ENCODE measurements around the gene MVB12B.
"Not testable (repeated sequence)": the region's sequence is repeated elsewhere in the genome, so short reads cannot be mapped to it uniquely, and the experiment has no call there.

The MVB12B gene

DNA sequence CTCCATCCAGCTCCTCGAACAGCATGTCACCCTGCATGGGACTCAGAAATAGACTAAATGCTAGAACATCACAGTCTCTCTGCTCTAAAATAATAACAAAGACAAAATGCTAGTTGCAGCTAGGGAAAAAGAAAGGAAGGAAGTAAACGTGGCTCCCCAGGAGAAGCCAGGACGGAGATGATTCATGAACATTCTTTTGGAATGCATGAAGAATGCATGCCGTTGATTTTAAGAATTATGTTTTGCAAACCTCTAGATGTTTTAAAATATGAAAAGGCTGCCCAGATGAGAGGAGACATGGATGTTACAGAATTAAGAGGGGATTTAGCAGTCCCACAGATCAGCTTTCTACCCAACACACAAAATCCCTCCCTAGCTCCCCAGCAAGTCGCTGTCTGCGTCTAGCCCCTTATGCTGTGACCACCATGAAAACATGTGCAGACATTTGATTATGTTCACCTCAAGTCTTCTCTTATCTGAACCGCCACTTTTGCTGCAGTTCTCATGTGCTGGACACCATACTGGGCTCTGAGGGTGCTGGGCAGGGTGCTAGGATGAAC is 147.7 kb downstream of the MVB12B start:
- no peak for TF ChIP-seq ZNF274 (IDR thresholded peaks at IDR 0.05; ENCODE audit: low read depth, low read length)
- H3K4me3 ChIP-seq (ENCODE audit: low read length) = no peak overlapping the region

DNA sequence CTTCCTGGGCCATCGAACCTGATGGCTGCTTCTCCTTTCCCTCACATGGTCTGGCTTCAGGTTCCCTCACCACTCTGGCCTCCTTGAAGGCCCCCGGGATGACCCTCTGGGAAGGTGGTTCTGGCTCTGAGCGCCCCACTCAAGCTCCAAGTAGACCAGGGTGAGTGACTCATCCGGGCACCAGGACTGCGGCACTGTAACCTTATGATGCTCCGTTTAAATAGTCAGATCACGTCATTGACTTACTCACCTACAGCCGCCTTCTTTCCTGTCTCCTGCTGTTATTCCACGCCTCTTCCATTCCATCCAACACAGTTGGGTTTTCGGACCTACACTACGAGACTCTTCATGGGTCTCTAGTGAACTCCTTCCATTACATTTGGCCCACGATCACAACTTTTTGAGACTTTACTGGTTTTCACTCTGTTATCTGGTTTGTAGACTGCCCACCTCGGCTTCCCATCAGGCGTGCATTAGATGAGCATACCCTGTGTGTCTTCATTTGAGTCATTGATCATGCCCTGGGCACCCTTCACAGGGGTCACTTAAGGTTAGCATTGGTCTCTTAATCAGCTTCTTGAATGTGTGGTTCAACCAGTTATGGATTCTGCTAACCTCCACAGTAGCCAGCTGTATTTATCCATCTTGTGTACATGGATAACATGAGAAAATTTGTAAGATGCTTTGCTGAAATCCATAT is 148.3 kb downstream of the MVB12B start:
- H3K4me3 ChIP-seq (ENCODE audit: low read length) = no peak overlapping the region
- TF ChIP-seq ZNF274 (IDR thresholded peaks at IDR 0.05; ENCODE audit: low read depth, low read length) = no peak

DNA sequence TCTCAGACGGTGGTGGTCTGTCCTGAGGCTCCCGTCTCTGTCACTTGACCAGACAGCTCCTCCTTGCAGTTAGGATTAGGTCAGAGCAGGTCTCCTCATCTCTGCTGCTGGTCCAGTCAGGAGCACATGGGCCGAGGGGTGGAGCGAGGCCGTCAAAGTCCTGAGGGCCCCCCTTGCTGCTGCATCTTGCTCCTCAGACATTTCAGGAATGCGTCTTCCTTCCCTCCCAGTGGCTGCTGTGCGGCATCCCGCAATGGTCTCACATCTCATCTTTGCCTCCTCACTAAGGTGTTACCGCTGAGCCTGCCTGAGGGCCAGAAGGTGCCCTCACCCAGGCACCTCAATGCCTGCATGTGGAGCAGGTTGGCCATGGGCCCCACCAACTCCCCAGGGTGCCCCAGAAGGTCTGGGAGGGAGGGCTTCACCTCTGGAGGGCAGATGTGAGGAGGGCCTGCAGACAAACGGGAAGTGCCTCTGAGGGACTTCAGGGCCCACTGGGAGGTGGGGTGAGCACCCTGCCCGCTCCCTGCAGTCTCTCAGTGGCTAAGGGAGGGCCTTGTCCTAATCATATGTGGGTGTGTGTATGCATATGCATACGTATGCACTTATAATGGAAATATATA is 149.4 kb downstream of the MVB12B start:
- no peak overlapping the region for H3K4me3 ChIP-seq (ENCODE audit: low read length)
- no peak for TF ChIP-seq ZNF274 (IDR thresholded peaks at IDR 0.05; ENCODE audit: low read depth, low read length)

DNA sequence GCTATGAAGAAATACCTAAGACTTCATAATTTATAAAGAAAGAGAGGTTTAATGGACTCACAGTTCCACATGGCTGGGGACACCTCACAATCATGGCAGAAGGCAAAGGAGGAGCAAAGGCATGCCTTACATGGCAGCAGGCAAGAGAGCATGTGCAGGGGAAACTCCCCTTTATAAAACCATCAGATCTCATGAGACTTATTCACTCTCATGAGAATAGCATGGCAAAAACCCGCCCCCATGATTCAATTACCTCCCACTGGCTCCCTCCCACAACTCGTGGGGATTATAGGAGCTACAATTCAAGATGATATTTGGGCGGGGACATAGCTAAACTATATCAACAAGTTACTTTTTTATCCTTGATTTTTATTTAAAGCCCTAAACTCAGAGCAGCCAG is 150.8 kb downstream of the MVB12B start:
- not testable (repeated sequence) for H3K4me3 ChIP-seq (ENCODE audit: low read length)

DNA sequence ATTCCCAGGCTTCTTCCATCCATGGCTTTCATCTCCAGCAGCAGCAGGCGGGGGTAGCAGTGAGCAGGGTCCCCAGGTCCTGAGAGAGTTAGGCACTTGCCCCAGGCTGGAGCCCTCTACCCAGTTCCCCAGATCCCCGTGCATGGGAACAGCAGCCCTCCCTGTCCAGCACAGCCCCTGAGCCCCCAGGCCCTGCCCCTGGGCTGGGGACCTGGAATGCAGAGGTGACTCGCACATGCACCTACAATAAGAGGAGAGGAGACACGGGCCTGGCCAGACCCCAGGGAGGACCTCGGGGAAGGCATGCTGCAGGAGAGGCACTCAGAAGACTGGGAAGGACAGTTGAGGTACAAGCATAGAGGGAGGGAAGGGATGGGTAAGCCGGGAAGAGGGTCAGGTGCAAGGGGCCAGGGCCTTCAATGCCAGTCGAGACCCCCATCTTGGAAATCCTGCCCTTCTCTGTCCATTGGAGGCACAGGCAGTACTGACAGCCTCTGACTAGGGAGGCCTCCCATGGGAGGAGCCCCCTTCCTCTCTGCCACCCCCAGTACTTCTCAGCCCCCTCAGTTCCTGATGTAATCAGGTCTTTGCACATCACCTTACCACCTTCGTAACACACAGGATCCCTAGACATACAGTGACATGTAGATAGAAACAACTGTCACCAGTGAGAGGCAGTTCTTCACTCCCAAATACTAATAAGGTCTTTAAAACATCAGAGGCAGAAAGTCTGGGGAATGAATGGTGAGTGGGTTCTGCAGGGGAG is 151.8 kb downstream of the MVB12B start:
- no peak overlapping the region for H3K4me3 ChIP-seq (ENCODE audit: low read length)
- TF ChIP-seq ZNF274 (IDR thresholded peaks at IDR 0.05; ENCODE audit: low read depth, low read length) = no peak

DNA sequence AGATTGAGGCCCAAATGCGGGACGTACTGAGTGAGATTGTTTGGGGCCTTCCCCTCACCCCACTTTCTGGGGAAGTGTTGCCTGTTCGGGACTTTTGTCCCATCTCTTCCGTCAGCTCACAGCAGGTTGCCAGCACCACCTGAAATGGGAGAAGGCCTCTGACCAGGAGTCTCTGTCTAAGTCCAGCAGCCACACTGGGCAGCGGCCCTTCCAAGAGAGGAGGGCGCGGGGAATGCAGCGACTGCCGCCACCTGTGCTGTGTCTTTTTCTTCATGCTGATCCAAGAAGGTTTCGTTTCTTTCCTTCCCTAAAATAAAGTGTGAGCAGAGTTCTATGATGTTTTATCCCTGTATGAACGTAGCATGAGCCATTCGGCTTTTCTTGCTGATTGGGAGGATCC is 152.9 kb downstream of the MVB12B start:
- no peak for TF ChIP-seq ZNF274 (IDR thresholded peaks at IDR 0.05; ENCODE audit: low read depth, low read length)
- no peak overlapping the region for H3K4me3 ChIP-seq (ENCODE audit: low read length)

DNA sequence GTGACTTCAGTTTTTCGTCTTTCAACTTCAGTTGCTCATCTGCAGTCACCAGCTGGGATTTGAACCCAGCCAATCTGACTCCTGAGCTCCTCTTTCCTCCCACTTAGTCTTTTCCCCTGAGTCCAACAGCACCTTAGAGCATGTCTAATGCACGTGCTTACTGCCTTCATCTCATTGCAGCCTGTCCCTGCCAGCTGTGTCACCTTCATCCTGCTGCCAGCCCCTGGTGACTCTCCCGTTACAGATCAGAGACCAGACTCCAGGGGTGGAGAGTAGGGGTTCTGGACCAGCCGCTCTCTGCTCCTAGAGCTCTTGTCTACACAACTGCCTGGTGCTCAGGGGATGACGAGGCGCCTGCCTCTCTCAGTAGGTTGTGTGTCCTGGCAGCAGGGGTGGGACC is 154.2 kb downstream of the MVB12B start:
- TF ChIP-seq ZNF274 (IDR thresholded peaks at IDR 0.05; ENCODE audit: low read depth, low read length) = no peak
- no peak overlapping the region for H3K4me3 ChIP-seq (ENCODE audit: low read length)

DNA sequence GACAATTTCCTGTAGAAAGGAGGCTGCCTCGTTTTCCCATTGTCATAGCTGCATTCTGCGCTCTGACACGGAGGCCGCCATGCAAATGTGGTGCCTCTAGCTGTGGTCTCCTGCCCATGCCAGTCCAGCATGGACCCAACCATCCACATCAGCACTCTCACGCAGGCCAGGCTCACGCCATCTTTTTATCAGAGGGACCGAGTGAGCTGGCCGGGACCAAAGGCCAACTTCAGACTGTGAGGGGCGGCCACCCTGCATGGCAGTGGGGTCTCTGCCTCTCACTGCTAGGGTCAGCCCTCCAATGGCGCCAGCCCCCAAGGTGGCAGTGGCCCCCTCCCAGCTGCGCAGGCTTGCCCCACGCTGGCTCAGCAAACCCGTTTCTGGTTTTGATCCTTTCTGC is 155.2 kb downstream of the MVB12B start:
- no peak for TF ChIP-seq ZNF274 (IDR thresholded peaks at IDR 0.05; ENCODE audit: low read depth, low read length)
- no peak overlapping the region for H3K4me3 ChIP-seq (ENCODE audit: low read length)

DNA sequence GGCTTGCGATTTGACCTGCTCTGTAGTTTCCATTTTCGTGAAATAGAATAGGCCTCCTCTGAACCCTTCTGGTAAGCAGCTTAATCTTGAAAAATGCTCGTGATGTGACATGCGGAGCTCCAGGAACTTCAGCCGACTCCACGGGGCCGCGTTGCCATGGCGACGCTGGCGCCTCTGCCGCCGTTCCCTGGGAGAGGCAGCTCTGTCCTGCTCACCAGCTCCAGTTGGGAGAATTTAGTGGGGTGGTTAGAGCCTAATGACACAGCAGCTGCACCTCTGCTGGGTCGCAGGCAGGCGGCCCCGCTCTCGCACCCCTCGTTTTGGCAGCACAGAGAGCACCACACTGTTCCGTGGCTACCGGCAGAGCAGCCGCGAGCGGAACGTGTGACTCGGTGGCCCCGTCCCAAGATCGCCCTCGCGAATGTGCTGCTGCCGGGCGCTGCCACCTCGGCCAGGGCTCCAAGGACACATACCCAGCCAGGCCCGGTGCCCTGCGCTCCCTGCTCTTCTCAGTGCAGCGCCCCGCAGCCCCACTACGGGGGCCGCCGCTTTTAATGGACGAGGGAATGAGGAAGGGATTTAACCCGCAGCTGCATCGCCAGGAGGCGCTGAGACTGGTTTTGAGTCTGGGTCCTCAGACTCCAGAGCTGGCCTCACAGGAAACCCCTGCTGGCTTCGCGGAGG is 155.9 kb downstream of the MVB12B start:
- no peak overlapping the region for H3K4me3 ChIP-seq (ENCODE audit: low read length)
- TF ChIP-seq ZNF274 (IDR thresholded peaks at IDR 0.05; ENCODE audit: low read depth, low read length) = no peak

DNA sequence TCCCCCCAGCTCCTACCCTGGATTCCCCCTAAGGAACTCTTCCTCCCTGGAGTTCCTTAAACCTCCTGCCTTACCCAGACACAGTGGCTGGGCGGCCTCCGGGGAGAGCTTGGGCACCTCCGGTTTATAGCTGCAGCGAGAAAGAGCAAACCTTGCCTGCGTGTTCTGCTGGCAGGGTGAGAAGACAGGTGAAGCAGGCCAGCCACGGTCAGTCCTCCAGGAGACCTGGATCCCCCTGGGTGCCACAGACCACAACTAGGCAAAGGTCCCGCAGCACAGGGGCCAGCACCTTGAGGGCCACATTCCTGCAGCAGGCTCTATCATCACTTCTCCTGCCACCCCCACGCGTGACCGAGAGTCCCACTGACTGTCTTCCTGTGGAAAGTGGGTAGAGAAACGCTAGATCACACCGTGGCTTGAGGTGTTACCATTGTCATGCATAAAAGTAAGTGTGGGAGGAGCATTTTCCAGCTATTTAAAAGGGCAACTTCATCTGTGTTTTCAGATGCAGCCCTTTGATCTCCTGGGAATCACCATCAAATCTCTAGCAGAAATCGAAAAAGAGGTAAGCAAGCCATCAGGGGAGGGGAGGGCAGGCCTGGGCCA is 156.9 kb downstream of the MVB12B start:
- H3K4me3 ChIP-seq (ENCODE audit: low read length) = no peak overlapping the region
- no peak for TF ChIP-seq ZNF274 (IDR thresholded peaks at IDR 0.05; ENCODE audit: low read depth, low read length)

DNA sequence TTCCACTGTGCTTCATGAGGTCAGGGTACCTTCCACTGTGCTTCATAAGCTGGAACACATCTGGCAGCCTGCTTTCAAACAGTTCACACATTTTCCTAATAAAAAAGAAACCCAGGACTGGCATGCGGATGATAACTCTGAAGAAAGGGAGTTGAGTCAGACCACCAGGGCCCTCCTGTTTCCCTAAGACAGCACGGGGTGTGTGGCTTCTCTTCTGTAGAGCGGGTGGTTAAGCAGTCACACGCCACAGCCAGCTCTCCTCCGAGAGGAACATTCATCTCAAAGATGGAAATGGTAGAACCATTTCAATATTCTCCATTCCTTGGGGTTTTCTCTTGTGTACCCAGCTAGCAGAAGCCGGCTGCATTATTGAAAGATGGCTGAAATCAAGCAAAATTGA is 159.0 kb downstream of the MVB12B start:
- no peak overlapping the region for H3K4me3 ChIP-seq (ENCODE audit: low read length)
- TF ChIP-seq ZNF274 (IDR thresholded peaks at IDR 0.05; ENCODE audit: low read depth, low read length) = no peak

DNA sequence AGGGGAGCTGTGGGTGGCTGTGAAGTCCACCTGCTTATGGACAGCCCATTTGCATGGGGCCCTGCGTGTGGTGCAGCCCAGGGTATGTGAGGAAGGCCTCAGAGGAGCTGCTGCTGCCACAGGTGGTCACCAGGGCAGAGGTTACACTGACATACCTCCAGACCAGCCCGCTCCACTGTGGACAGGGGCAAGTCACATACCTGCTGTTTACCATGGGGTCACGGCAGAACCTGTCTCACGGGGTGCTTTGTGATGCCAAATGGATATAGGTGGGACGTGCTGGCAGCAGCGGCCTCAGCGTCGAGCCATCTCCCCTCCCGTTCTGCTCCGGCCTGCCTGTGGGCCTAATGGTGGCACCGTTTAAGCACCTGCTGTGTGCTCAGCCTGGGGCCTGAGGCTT is 159.6 kb downstream of the MVB12B start:
- TF ChIP-seq ZNF274 (IDR thresholded peaks at IDR 0.05; ENCODE audit: low read depth, low read length) = no peak

DNA sequence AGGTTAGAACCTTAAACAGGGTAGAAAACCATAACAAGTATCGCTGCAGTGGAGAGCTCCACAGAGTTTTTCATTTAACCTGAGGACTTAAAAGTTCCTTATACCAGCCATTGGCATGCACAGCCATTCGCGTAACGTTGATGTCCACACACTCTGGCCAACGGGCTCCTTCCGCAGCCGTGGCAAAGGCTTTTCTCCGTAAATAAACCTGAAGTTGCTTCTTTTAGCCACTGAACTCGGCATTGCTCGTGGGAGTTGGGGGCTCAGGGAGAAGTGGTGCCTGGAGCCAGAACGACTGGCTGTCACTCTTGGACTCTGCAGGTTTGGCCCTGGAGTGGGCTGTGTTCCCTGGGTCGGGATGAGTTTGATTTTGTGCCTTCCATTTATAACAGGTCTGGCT is 161.2 kb downstream of the MVB12B start:
- TF ChIP-seq ZNF274 (IDR thresholded peaks at IDR 0.05; ENCODE audit: low read depth, low read length) = no peak
- H3K4me3 ChIP-seq (ENCODE audit: low read length) = no peak overlapping the region

More for the DNA sequence above, 159.6 kb downstream of the MVB12B start:
- H3K4me3 ChIP-seq (ENCODE audit: low read length) = no peak overlapping the region

DNA sequence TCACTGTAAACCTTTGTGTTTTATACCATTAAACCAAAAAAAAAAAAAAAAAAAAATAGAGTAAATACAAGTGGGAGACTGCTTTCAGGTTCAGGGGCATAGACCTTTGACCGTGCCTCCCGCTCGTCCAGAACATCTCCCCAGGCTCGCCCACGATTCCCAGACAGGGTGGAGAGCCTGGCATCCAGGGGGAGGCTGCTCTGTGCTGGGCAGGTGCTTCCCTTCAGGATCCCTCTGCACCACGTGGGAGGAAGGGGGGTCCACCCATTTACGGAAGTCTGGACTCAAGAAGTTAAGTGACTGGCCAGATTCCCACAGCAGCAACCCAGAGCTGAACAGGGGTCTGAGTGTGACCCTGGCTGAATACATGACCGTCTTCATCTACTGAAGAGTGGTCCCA is 161.7 kb downstream of the MVB12B start:
- no peak overlapping the region for H3K4me3 ChIP-seq (ENCODE audit: low read length)
- no peak for TF ChIP-seq ZNF274 (IDR thresholded peaks at IDR 0.05; ENCODE audit: low read depth, low read length)
